ENCODE data around the gene LHFPL6. TPM values are rescaled to one million over a fixed set of nuclear protein-coding genes. Genes with fewer than 3 reads are reported as not detected.

The LHFPL6 gene
- total RNA-seq, 4 donors from 2014 or later: 12.8 to 27.3 (median 22.5) TPM

- TF ChIP-seq, protein P1, sequence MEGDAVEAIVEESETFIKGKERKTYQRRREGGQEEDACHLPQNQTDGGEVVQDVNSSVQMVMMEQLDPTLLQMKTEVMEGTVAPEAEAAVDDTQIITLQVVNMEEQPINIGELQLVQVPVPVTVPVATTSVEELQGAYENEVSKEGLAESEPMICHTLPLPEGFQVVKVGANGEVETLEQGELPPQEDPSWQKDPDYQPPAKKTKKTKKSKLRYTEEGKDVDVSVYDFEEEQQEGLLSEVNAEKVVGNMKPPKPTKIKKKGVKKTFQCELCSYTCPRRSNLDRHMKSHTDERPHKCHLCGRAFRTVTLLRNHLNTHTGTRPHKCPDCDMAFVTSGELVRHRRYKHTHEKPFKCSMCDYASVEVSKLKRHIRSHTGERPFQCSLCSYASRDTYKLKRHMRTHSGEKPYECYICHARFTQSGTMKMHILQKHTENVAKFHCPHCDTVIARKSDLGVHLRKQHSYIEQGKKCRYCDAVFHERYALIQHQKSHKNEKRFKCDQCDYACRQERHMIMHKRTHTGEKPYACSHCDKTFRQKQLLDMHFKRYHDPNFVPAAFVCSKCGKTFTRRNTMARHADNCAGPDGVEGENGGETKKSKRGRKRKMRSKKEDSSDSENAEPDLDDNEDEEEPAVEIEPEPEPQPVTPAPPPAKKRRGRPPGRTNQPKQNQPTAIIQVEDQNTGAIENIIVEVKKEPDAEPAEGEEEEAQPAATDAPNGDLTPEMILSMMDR (IDR thresholded peaks at IDR 0.05): no peak
- TF ChIP-seq POLR2A (IDR thresholded peaks at IDR 0.05): no peak
- DNase-seq (ENCODE audit: low spot score in 2 of 2): no peak
- no peak overlapping the region for H3K4me3 ChIP-seq (ENCODE audit: low read depth, poor library complexity, severe bottlenecking)
- WGBS, 2 donors: 45 to 46% methylated on average over 4 of the region's 4 CpGs
- intact Hi-C loops (cut with DNase I; ENCODE audit: low total_unique reads): no loop called here
Observed at GRCh38 chr13:39370554-39370953, 232.4 kb downstream of the LHFPL6 start.

DNA sequence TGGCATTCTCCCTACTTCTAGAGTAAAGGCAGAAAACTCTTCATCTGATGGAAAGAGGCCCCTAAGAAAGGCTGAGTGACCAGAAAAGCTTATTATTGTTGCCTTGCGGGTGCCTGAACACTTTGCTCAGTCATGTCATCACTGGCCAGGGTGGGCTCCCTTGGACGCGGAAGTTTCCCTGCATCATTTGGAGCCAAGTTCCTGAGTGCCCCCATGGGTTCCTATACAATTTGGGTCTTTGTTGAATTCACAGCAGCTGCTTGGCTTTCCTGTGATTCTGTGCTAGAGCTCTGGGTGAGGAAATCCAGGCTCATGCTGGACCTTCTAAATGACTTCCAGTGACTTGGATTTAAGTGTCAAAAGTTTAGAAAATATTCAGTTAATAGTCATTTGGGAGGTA lies 232.9 kb downstream of the LHFPL6 start:
- WGBS, 2 donors: 81 to 84% methylated on average over 3 of the region's 3 CpGs
- H3K4me3 ChIP-seq (ENCODE audit: low read depth, poor library complexity, severe bottlenecking): no peak overlapping the region
- no peak for DNase-seq (ENCODE audit: low spot score in 2 of 2)
- no peak for TF ChIP-seq POLR2A (IDR thresholded peaks at IDR 0.05)
- TF ChIP-seq, protein P1 (IDR thresholded peaks at IDR 0.05): no peak
- intact Hi-C loops (cut with DNase I; ENCODE audit: low total_unique reads): no loop called here

DNA sequence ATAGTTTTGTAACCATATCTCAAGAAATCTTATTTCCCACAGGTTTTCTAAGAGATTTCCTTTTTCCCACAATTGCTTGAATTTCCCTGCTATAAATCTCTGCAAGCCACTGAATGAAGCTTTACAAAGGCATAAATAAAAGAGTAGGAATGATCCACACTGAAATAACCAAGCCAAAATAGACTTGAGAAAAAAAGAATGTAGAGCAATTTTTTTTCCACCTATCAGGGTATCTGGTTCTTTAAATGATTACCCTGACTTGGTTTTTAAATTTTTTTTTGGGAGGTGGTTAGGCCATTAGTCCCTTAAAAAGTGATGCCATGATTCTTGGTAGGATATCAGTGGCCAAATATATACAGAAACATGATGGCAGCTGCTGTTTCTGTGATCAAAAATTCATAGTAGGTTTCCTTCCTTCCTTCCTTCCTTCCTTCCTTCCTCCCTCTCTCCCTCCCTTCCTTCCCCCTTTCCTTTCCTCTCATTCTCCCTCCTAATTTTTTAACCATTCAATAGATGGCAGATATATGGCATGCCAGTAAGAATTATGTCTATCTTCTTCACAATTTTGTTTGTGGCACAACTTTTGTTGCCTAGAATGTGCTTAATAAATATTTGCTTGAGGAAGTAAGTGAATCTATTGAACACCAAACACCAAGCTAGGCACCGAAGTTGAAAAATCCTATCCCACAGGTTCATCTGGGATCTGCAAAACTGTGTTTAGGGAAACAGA lies 233.7 kb downstream of the LHFPL6 start:
- WGBS, 2 donors: 0 to 48% methylated on average over 1 of the region's 1 CpG
- no peak overlapping the region for H3K4me3 ChIP-seq (ENCODE audit: low read depth, poor library complexity, severe bottlenecking)
- intact Hi-C loops (cut with DNase I; ENCODE audit: low total_unique reads): no loop called here
- no peak for DNase-seq (ENCODE audit: low spot score in 2 of 2)
- TF ChIP-seq, protein P1 (IDR thresholded peaks at IDR 0.05): no peak
- TF ChIP-seq POLR2A (IDR thresholded peaks at IDR 0.05): no peak

GRCh38 chr13:39365879-39366278 lies 237.1 kb downstream of the LHFPL6 start:
- no peak for DNase-seq (ENCODE audit: low spot score in 2 of 2)
- no peak for TF ChIP-seq POLR2A (IDR thresholded peaks at IDR 0.05)
- TF ChIP-seq, protein P1 (IDR thresholded peaks at IDR 0.05): no peak
- intact Hi-C loops (cut with DNase I; ENCODE audit: low total_unique reads): no loop called here
- no peak overlapping the region for H3K4me3 ChIP-seq (ENCODE audit: low read depth, poor library complexity, severe bottlenecking)

DNA sequence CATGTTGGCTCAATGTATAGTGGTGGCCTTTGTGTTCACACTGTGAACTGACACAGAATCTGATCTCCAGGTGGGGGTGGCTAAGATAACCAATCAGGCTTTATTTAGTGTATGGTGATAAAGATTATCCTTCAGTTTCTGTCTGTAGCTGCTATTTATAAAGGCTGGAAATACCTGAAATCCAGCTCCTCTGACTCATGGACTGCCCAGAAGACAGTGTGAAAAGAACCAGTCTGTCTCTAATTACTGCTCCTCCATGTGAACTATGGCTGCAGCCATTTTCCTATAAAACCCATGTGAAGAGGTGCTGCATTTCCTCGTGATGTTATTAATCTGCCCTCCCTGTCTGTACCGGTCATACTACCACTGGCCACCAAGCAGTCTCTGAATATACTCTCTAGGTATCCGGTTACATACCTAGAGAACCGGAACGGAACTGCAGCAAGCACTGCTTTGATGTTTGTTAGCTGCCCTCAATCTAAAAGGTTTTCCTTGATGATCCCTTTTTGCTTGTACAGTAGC lies 238.0 kb downstream of the LHFPL6 start:
- 63 to 70% methylated on average over 5 of the region's 5 CpGs for WGBS, 2 donors
- TF ChIP-seq, protein P1 (IDR thresholded peaks at IDR 0.05): no peak
- no peak for TF ChIP-seq POLR2A (IDR thresholded peaks at IDR 0.05)
- no peak for DNase-seq (ENCODE audit: low spot score in 2 of 2)
- intact Hi-C loops (cut with DNase I; ENCODE audit: low total_unique reads): no loop called here
- no peak overlapping the region for H3K4me3 ChIP-seq (ENCODE audit: low read depth, poor library complexity, severe bottlenecking)

- 57 to 58% methylated on average over 4 of the region's 4 CpGs for WGBS, 2 donors
- DNase-seq (ENCODE audit: low spot score in 2 of 2): no peak
- intact Hi-C loops (cut with DNase I; ENCODE audit: low total_unique reads): no loop called here
- TF ChIP-seq, protein P1 (IDR thresholded peaks at IDR 0.05): no peak
- no peak for TF ChIP-seq POLR2A (IDR thresholded peaks at IDR 0.05)
- H3K4me3 ChIP-seq (ENCODE audit: low read depth, poor library complexity, severe bottlenecking): no peak overlapping the region
Observed at GRCh38 chr13:39363382-39363772, 239.6 kb downstream of the LHFPL6 start.
